Panc1 (cell line): ENCODE measurements around the gene MTHFSD. TPM values are rescaled to one million over a fixed set of nuclear protein-coding genes. Genes with fewer than 3 reads are reported as not detected.

Experiments
- ATAC-seq: fragments of 200-7000 bp; cut with Tn5 transposase; 2 replicates; pipeline ENCODE4 v1.9.1; 2020; ENCODE audit warnings: mild to moderate bottlenecking, moderate library complexity
- BruUV-seq: library from RNA; stranded (reverse); fragments of 400-500 nt; replicated peaks from 2 replicates; lab custom pipeline; 2021; lab: Mats Ljungman, UMichigan
- CTCF ChIA-PET: fragments of 300-600 bp; sonication (Branson Sonifier 250); formaldehyde crosslinking; loops from one replicate; lab custom pipeline; 2022; ENCODE audit warnings: antibody characterized with exemption; lab: Charles Lee
- POLR2A ChIA-PET: fragments of 300-600 bp; sonication (Branson Sonifier 250); formaldehyde crosslinking; loops from one replicate; lab custom pipeline; 2022; ENCODE audit warnings: antibody characterized with exemption; lab: Charles Lee
- DNase-seq: peaks from one replicate; pipeline ENCODE4 v3.0.0-alpha.2; 2010; ENCODE audit warnings: low read depth, low spot score
- H3K27ac ChIP-seq: 2 replicates; pipeline ENCODE4 v1.5.1; 2011; ENCODE audit warnings: mild to moderate bottlenecking, low read length, inconsistent platforms
- H3K27me3 ChIP-seq: fragments of 200-500 bp; sonication (Bioruptor generic); 2 replicates; pipeline ENCODE4 v1.6.0; 2014; ENCODE audit warnings: low read length, inconsistent platforms; ENCODE audit not compliant: control insufficient read depth, insufficient read depth
- H3K36me3 ChIP-seq: fragments of 200-500 bp; sonication (Bioruptor generic); 2 replicates; pipeline ENCODE4 v1.5.1; 2014; ENCODE audit warnings: inconsistent platforms, mild to moderate bottlenecking, low read length, moderate library complexity; ENCODE audit not compliant: control insufficient read depth, insufficient read depth
- H3K4me1 ChIP-seq: 2 replicates; pipeline ENCODE4 v1.5.1; 2011; ENCODE audit warnings: inconsistent platforms, mild to moderate bottlenecking, low read length, moderate library complexity; ENCODE audit not compliant: control insufficient read depth, insufficient read depth
- H3K4me3 ChIP-seq, 2 experiments: 2 replicates each; pipeline ENCODE4 v1.5.1; 2011 to 2012; ENCODE audit warnings: low read depth in 2 of 2, low read length in 2 of 2, mild to moderate bottlenecking in 2 of 2, inconsistent platforms in 1 of 2, moderate library complexity in 1 of 2
- H3K9me3 ChIP-seq: fragments of 200-500 bp; sonication (Bioruptor generic); 2 replicates; pipeline ENCODE4 v1.5.1; 2014; ENCODE audit warnings: low read depth, mild to moderate bottlenecking, inconsistent platforms, low read length, moderate library complexity; ENCODE audit not compliant: control insufficient read depth, insufficient read depth
- POLR2AphosphoS5 ChIP-seq: IDR thresholded peaks from 2 replicates; pipeline ENCODE4 v1.6.1; 2012; ENCODE audit warnings: mild to moderate bottlenecking, low read depth, low read length, moderate library complexity
- SIN3A ChIP-seq: IDR thresholded peaks from 2 replicates; pipeline ENCODE4 v1.6.1; 2012; ENCODE audit warnings: low read depth, mild to moderate bottlenecking, low read length, moderate library complexity, borderline replicate concordance; ENCODE audit not compliant: insufficient read depth
- TCF7L2 ChIP-seq: IDR thresholded peaks from 2 replicates; pipeline ENCODE4 v1.6.1; 2011; ENCODE audit warnings: mild to moderate bottlenecking, low read depth, low read length, inconsistent platforms
- in situ Hi-C: cut with HindIII; loops from 2 replicates; pipeline ENCODE4 v1.10.0; 2016; ENCODE audit warnings: low sequenced_read_pairs, low pct_unique_long_range_greater_than_20kb
- intact Hi-C: fragments of 100-400 bp; cut with micrococcal nuclease; formaldehyde crosslinking; loops from one replicate; pipeline ENCODE4 v1.10.0; 2022; ENCODE audit not compliant: unreplicated experiment
- total RNA-seq: library from RNA; stranded (reverse); gene quantifications from one replicate; pipeline ENCODE4 v1.2.1, GENCODE V29; 2021; ENCODE audit not compliant: unreplicated experiment
- TF ChIP-seq, protein P1 (sequence below), 2 experiments: IDR thresholded peaks; 2 replicates each; pipeline ENCODE4 v1.6.1; 2011 to 2012; ENCODE audit warnings: low read depth in 2 of 2, control low read depth in 1 of 2, low read length in 1 of 2, mild to moderate bottlenecking in 1 of 2, moderate library complexity in 1 of 2; ENCODE audit not compliant: insufficient read depth in 1 of 2
- TF ChIP-seq, protein P2 (sequence below): fragments of 450-650 bp; IDR thresholded peaks from 2 replicates; pipeline ENCODE4 v1.5.1; 2017; ENCODE audit warnings: mild to moderate bottlenecking

The MTHFSD gene
- total RNA-seq, 1 experiment from 2014 or later: 16.5 TPM

DNA sequence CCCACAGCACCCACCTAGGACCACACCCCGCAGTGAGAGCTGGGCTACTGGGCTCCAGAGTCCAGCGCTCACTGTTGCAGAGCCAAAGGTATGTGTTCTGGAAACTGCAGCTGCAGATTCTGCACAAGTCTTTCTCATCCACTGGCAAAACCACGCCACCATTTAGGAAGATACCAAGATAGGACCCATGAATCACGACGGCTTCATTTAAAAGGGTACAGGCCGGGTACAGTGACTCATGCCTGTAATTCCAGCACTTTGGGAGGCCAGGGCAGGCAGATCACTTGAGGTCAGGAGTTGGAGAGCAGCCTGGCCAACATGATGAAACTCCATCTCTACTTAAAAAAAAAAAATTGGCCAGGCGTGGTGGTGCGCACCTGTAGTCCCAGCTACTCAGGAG, 25.9 kb downstream of the MTHFSD start:
- no TSS peak for BruUV-seq
- H3K9me3 ChIP-seq: no peaks in the 10 kb centered on the region
- ATAC-seq (no peak), DNase-seq (no peak)
- no peak overlapping the region for H3K27ac ChIP-seq
- POLR2A ChIA-PET: no interaction called here
- TF ChIP-seq, protein P1, sequence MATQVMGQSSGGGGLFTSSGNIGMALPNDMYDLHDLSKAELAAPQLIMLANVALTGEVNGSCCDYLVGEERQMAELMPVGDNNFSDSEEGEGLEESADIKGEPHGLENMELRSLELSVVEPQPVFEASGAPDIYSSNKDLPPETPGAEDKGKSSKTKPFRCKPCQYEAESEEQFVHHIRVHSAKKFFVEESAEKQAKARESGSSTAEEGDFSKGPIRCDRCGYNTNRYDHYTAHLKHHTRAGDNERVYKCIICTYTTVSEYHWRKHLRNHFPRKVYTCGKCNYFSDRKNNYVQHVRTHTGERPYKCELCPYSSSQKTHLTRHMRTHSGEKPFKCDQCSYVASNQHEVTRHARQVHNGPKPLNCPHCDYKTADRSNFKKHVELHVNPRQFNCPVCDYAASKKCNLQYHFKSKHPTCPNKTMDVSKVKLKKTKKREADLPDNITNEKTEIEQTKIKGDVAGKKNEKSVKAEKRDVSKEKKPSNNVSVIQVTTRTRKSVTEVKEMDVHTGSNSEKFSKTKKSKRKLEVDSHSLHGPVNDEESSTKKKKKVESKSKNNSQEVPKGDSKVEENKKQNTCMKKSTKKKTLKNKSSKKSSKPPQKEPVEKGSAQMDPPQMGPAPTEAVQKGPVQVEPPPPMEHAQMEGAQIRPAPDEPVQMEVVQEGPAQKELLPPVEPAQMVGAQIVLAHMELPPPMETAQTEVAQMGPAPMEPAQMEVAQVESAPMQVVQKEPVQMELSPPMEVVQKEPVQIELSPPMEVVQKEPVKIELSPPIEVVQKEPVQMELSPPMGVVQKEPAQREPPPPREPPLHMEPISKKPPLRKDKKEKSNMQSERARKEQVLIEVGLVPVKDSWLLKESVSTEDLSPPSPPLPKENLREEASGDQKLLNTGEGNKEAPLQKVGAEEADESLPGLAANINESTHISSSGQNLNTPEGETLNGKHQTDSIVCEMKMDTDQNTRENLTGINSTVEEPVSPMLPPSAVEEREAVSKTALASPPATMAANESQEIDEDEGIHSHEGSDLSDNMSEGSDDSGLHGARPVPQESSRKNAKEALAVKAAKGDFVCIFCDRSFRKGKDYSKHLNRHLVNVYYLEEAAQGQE (IDR thresholded peaks at IDR 0.05; ENCODE audit: insufficient read depth in 1 of 2, low read depth in 2 of 2, low read length in 1 of 2): no peak
- TF ChIP-seq POLR2AphosphoS5 (no peak), TCF7L2 (no peak), SIN3A (no peak)
- TF ChIP-seq, protein P2, sequence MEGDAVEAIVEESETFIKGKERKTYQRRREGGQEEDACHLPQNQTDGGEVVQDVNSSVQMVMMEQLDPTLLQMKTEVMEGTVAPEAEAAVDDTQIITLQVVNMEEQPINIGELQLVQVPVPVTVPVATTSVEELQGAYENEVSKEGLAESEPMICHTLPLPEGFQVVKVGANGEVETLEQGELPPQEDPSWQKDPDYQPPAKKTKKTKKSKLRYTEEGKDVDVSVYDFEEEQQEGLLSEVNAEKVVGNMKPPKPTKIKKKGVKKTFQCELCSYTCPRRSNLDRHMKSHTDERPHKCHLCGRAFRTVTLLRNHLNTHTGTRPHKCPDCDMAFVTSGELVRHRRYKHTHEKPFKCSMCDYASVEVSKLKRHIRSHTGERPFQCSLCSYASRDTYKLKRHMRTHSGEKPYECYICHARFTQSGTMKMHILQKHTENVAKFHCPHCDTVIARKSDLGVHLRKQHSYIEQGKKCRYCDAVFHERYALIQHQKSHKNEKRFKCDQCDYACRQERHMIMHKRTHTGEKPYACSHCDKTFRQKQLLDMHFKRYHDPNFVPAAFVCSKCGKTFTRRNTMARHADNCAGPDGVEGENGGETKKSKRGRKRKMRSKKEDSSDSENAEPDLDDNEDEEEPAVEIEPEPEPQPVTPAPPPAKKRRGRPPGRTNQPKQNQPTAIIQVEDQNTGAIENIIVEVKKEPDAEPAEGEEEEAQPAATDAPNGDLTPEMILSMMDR: no peak
- no peaks in the 10 kb centered on the region for H3K4me1 ChIP-seq
- in situ Hi-C loops: no loop called here
- H3K36me3 ChIP-seq: no peaks in the 10 kb centered on the region
- no peak overlapping the region for H3K4me3 ChIP-seq
- intact Hi-C loops: no loop called here
- CTCF ChIA-PET: no interaction called here
- H3K27me3 ChIP-seq: no peaks in the 10 kb centered on the region

DNA sequence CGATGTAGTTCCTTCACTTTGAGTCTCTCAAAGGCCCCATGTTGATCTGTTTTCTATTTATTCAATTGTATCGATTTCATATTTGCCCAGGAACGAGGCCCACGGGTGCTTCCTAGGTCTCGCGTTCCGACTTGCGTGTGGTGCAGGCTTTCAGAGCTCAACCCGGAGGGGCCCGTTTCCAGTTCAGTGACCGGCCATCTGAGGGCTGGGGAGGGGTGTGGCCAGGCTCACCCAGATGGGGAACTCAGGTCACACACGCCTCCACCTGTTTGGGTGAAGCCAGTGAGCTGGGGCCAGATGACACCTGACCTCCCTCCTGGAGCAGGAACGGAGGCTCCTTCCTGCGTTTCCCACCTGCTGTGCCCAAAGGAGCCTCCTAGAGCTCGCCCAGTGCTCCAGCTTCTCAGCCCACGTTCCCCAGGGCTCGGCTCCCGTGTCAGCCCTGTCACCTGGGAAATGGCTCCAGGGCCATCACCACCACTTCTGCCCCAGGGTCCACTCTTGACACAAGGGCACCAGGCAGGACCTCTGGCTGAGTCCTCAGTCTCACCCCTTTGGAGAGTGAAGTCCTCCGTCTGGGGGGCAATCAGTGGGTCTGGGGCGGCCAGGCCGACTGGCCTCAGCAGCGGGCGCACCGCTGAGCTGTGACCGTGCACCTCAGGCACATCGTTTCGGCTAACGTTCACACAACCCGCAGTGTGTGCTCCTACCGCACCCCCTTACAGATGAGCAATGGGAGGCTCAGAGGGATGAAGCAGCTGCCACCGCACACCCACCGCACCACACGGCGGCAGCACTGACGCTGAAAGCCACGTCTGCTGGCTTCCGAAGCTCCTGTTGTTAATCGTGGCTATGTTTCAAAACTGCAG, 26.7 kb downstream of the MTHFSD start:
- DNase-seq (no peak), ATAC-seq (0 out of 2 replicates have a peak, but pooled peaks have one; percentile 39)
- no peak overlapping the region for H3K4me3 ChIP-seq
- ChIA-PET CTCF (no interaction called here), POLR2A (no interaction called here)
- H3K9me3 ChIP-seq: no peaks in the 10 kb centered on the region
- intact Hi-C loops (no loop called here), in situ Hi-C loops (no loop called here)
- no peaks in the 10 kb centered on the region for H3K36me3 ChIP-seq
- H3K4me1 ChIP-seq: no peaks in the 10 kb centered on the region
- no TSS peak for BruUV-seq
- no peak overlapping the region for H3K27ac ChIP-seq
- TF ChIP-seq, protein P1 (IDR thresholded peaks at IDR 0.05; ENCODE audit: insufficient read depth in 1 of 2, low read depth in 2 of 2, low read length in 1 of 2): no peak
- no peak for TF ChIP-seq SIN3A
- TF ChIP-seq POLR2AphosphoS5: no peak
- TF ChIP-seq, protein P2: no peak
- no peak for TF ChIP-seq TCF7L2
- H3K27me3 ChIP-seq: no peaks in the 10 kb centered on the region
